CD4-positive, alpha-beta memory T cell (primary cell): Measurements from ENCODE around the gene PTPN2. TPM values are rescaled to one million over a fixed set of nuclear protein-coding genes. Genes with fewer than 3 reads are reported as not detected.

ENCODE experiments used
- CTCF ChIA-PET: fragments of 350-600 bp; sonication (Branson Sonifier 250); formaldehyde crosslinking; loops from one replicate; lab custom pipeline; 2021; ENCODE audit warnings: inconsistent platforms; ENCODE audit not compliant: partially characterized antibody; lab: Charles Lee
- POLR2A ChIA-PET: fragments of 350-600 bp; sonication (Branson Sonifier 250); formaldehyde crosslinking; loops from one replicate; lab custom pipeline; 2021; ENCODE audit not compliant: partially characterized antibody; lab: Charles Lee
- DNase-seq, 5 donors: peaks; one replicate each; pipeline versions ENCODE4 v3.0.0 to v3.0.0-alpha.2; 2020 to 2022; ENCODE audit warnings: mixed read lengths in 1 of 5
- H3K27ac ChIP-seq: one replicate; pipeline ENCODE4 v1.7.0; 2013; ENCODE audit warnings: low read depth, low read length
- H3K27me3 ChIP-seq: 2 replicates; pipeline ENCODE4 v1.7.0; 2013; ENCODE audit warnings: mild to moderate bottlenecking, low read length, moderate library complexity; ENCODE audit not compliant: insufficient read depth
- H3K36me3 ChIP-seq: 2 replicates; pipeline ENCODE4 v1.7.0; 2013; ENCODE audit warnings: mild to moderate bottlenecking, low read length, moderate library complexity; ENCODE audit not compliant: insufficient read depth
- H3K4me1 ChIP-seq: 2 replicates; pipeline ENCODE4 v1.7.0; 2013; ENCODE audit warnings: mild to moderate bottlenecking, low read length, moderate library complexity; ENCODE audit not compliant: insufficient read depth
- H3K4me3 ChIP-seq, 2 donors: one replicate each; pipeline ENCODE4 v1.7.0; 2013; ENCODE audit warnings: low read length in 2 of 2, mild to moderate bottlenecking in 1 of 2
- H3K9me3 ChIP-seq, 2 donors: one replicate each; pipeline ENCODE4 v1.7.0; 2013; ENCODE audit warnings: low read length in 2 of 2, control low read depth in 1 of 2; ENCODE audit not compliant: control insufficient read depth in 1 of 2
- H3K27ac Mint-ChIP-seq, 7 donors: one replicate each; pipeline ENCODE4 v1.8.0; 2020 to 2021; ENCODE audit warnings: mixed read lengths in 7 of 7, mild to moderate bottlenecking in 6 of 7, inconsistent platforms in 3 of 7, moderate library complexity in 3 of 7
- H3K27me3 Mint-ChIP-seq, 2 donors: one replicate each; pipeline ENCODE4 v1.8.0; 2020 to 2021; ENCODE audit warnings: mixed read lengths in 2 of 2
- H3K36me3 Mint-ChIP-seq, 2 donors: one replicate each; pipeline ENCODE4 v1.8.0; 2020 to 2021; ENCODE audit warnings: mixed read lengths in 2 of 2, inconsistent platforms in 1 of 2, mild to moderate bottlenecking in 1 of 2
- H3K4me1 Mint-ChIP-seq, 4 donors: one replicate each; pipeline ENCODE4 v1.8.0; 2020 to 2021; ENCODE audit warnings: mixed read lengths in 4 of 4, mild to moderate bottlenecking in 1 of 4
- H3K4me3 Mint-ChIP-seq, 8 donors: one replicate each; pipeline ENCODE4 v1.8.0; 2020 to 2021; ENCODE audit warnings: mixed read lengths in 8 of 8, mild to moderate bottlenecking in 7 of 8, moderate library complexity in 6 of 8, inconsistent platforms in 3 of 8
- H3K9me3 Mint-ChIP-seq, 8 donors: one replicate each; pipeline ENCODE4 v1.8.0; 2020 to 2021; ENCODE audit warnings: mixed read lengths in 8 of 8, mild to moderate bottlenecking in 5 of 8, inconsistent platforms in 3 of 8, moderate library complexity in 1 of 8
- intact Hi-C: fragments of 100-400 bp; cut with micrococcal nuclease; formaldehyde crosslinking; loops from one replicate; pipeline ENCODE4 v1.15.1; 2023
- polyA plus RNA-seq, 2 donors: library from polyadenylated mRNA; unstranded; fragments of 300-500 nt; fragmentation: Illumina TruSeq; gene quantifications; one replicate each; pipeline ENCODE4 v1.2.3, GENCODE V29; 2021
- total RNA-seq, 2 experiments: library from RNA; stranded (reverse); gene quantifications; one replicate each; pipeline ENCODE4 v1.2.3, GENCODE V29; 2021

PTPN2 gene
- total and polyA plus RNA-seq, 4 experiments from 2014 or later: 65.5 to 98.2 (median 74.6) TPM

- Mint-ChIP-seq H3K27ac (no peak overlapping the region), H3K36me3 (no peaks in the 10 kb centered on the region), H3K4me1 (peaks cover 0 to 11% (median 4%) of the 10 kb centered on the region in 4 donors), H3K4me3 (no peak overlapping the region), H3K9me3 (no peaks in the 10 kb centered on the region), H3K27me3 (no peaks in the 10 kb centered on the region)
- no peak for DNase-seq
- Histone ChIP-seq H3K36me3 (no peaks in the 10 kb centered on the region), H3K4me1 (peaks cover 5% of the 10 kb centered on the region), H3K27ac (no peak overlapping the region), H3K4me3 (no peak overlapping the region), H3K27me3 (no peaks in the 10 kb centered on the region), H3K9me3 (no peaks in the 10 kb centered on the region)
- intact Hi-C loops: no loop called here
- CTCF ChIA-PET: interaction anchor here (2.6 to 10.5 kb wide), 2 partner anchors 145 to 186 kb away, joined by 10 to 115 read pairs; no protein-coding TSS in a partner anchor
- POLR2A ChIA-PET: interaction anchor here (1.2 kb wide), 1 partner anchor 200 kb away, joined by 4 read pairs; no protein-coding TSS in a partner anchor
These were observed 135.4 kb downstream of the PTPN2 start for GRCh38 chr18:12748671-12749070.

DNA sequence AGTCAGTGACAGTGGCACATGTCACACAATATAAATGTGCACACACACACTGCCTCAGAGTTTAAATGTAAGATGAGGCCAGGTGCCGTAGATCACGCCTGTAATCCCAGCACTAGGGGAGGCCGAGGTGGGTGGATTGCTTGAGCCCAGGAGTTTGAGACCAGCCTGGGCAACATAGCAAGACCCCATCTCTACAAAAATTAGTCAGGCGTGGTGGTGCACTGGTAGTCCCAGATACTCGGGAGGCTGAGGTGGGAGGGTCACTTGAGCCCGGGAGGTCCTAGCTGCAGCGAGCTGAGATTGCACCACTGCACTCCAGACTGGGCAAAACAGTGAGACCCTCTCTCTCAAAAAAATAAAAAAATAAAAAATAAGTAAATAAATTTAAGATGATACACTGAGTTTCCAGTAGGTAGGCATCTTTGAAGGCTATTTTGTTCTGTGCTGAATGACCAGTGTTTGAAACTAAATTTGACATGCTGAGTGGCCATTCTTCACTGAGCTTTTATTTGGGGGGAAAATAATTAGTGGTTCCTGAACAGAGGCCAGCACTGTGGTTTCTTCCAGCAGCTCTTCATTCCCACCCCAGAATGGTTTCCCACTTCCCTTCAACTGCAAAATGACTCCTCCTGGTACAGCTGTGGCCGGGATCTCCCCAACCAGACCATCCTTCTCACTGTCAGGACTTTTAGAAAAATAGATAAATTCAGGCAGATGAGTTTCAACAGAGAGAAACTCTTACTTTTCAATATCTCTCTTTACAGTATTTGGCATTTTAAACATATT, 136.3 kb downstream of the PTPN2 start:
- no peaks in the 10 kb centered on the region for H3K27me3 Mint-ChIP-seq
- Histone ChIP-seq H3K36me3 (no peaks in the 10 kb centered on the region), H3K9me3 (no peaks in the 10 kb centered on the region), H3K27me3 (no peaks in the 10 kb centered on the region), H3K27ac (no peak overlapping the region), H3K4me1 (peaks cover 5% of the 10 kb centered on the region), H3K4me3 (no peak overlapping the region)
- H3K36me3 Mint-ChIP-seq: no peaks in the 10 kb centered on the region
- CTCF ChIA-PET: interaction anchor here (0.5 to 10.5 kb wide), 5 partner anchors 16 to 187 kb away, joined by 3 to 115 read pairs (median 6); partner anchors contain the start of gene PTPN2
- no peak for DNase-seq
- H3K4me3 Mint-ChIP-seq: no peak overlapping the region
- POLR2A ChIA-PET: no interaction called here
- no peak overlapping the region for H3K27ac Mint-ChIP-seq
- intact Hi-C loops: no loop called here
- peaks cover 0 to 11% (median 4%) of the 10 kb centered on the region in 4 donors for H3K4me1 Mint-ChIP-seq
- H3K9me3 Mint-ChIP-seq: no peaks in the 10 kb centered on the region

GRCh38 chr18:12745095-12745795, 138.8 kb downstream of the PTPN2 start:
- H3K27ac Mint-ChIP-seq: no peak overlapping the region
- Histone ChIP-seq H3K9me3 (no peaks in the 10 kb centered on the region), H3K4me1 (peaks cover 2% of the 10 kb centered on the region), H3K4me3 (no peak overlapping the region), H3K27me3 (no peaks in the 10 kb centered on the region), H3K36me3 (no peaks in the 10 kb centered on the region), H3K27ac (no peak overlapping the region)
- intact Hi-C loops: no loop called here
- peaks cover 0 to 6% (median 2%) of the 10 kb centered on the region in 4 donors for H3K4me1 Mint-ChIP-seq
- H3K27me3 Mint-ChIP-seq: no peaks in the 10 kb centered on the region
- no peaks in the 10 kb centered on the region for H3K9me3 Mint-ChIP-seq
- POLR2A ChIA-PET: interaction anchor here (1.2 kb wide), 1 partner anchor 139 kb away, joined by 3 read pairs; the partner anchor contains the start of gene PTPN2
- H3K36me3 Mint-ChIP-seq: no peaks in the 10 kb centered on the region
- no peak overlapping the region for H3K4me3 Mint-ChIP-seq
- DNase-seq: no peak
- CTCF ChIA-PET: interaction anchor here (0.7 to 10.5 kb wide), 10 partner anchors 15 to 413 kb away, joined by 3 to 115 read pairs (median 8); no protein-coding TSS in a partner anchor

GRCh38 chr18:12744103-12744502, 139.9 kb downstream of the PTPN2 start:
- Mint-ChIP-seq H3K4me1 (peaks cover 0 to 2% (median 0%) of the 10 kb centered on the region in 4 donors), H3K27me3 (no peaks in the 10 kb centered on the region), H3K4me3 (no peak overlapping the region), H3K9me3 (no peaks in the 10 kb centered on the region), H3K36me3 (no peaks in the 10 kb centered on the region), H3K27ac (no peak overlapping the region)
- no peak overlapping the region for H3K27ac ChIP-seq
- ChIA-PET CTCF (interaction anchor here (0.8 to 10.5 kb wide), 9 partner anchors 14 to 415 kb away, joined by 4 to 115 read pairs (median 11); no protein-coding TSS in a partner anchor), POLR2A (interaction anchor here (1.2 kb wide), 1 partner anchor 140 kb away, joined by 3 read pairs; the partner anchor contains the start of gene PTPN2)
- peak in 4 of 5 donors; percentile 33 to 43 (median 36) for DNase-seq
- H3K4me1 ChIP-seq: no peaks in the 10 kb centered on the region
- no peak overlapping the region for H3K4me3 ChIP-seq
- H3K27me3 ChIP-seq: no peaks in the 10 kb centered on the region
- no peaks in the 10 kb centered on the region for H3K9me3 ChIP-seq
- no peaks in the 10 kb centered on the region for H3K36me3 ChIP-seq
- intact Hi-C loops: loop anchor here (1.0 kb wide), 2 partner anchors 150 to 190 kb away; no protein-coding TSS in a partner anchor

DNA sequence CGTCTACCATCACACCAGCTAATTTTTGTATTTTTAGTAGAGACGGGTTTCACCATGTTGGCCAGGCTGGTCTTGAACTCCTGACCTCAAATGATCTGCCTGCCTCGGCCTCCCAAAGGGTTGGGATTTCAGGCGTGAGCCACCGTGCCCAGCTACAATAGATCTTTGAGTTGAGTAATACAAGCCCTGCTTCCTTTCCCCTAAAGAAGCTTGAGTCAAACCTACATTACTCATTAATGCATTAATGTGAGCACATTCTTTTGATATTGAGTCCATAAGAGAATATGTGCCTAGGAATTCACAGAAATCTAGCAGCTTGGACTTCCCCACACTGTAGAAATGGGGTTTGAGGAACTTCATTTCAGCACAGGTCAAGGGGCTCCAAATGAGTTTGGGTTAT, 141.6 kb downstream of the PTPN2 start:
- no peaks in the 10 kb centered on the region for H3K36me3 ChIP-seq
- no peaks in the 10 kb centered on the region for H3K27me3 ChIP-seq
- no peak overlapping the region for H3K27ac ChIP-seq
- no peak overlapping the region for H3K4me3 Mint-ChIP-seq
- CTCF ChIA-PET: interaction anchor here (1.1 to 10.5 kb wide), 5 partner anchors 12 to 193 kb away, joined by 3 to 115 read pairs (median 25); no protein-coding TSS in a partner anchor
- H3K9me3 ChIP-seq: no peaks in the 10 kb centered on the region
- peaks cover 0 to 2% (median 0%) of the 10 kb centered on the region in 4 donors for H3K4me1 Mint-ChIP-seq
- no peak for DNase-seq
- H3K4me1 ChIP-seq: no peaks in the 10 kb centered on the region
- H3K9me3 Mint-ChIP-seq: no peaks in the 10 kb centered on the region
- H3K27me3 Mint-ChIP-seq: no peaks in the 10 kb centered on the region
- H3K4me3 ChIP-seq: no peak overlapping the region
- intact Hi-C loops: no loop called here
- H3K27ac Mint-ChIP-seq: no peak overlapping the region
- POLR2A ChIA-PET: no interaction called here
- no peaks in the 10 kb centered on the region for H3K36me3 Mint-ChIP-seq

Other genes starting within 250 kb of the PTPN2 start
- gene SPIRE1, start 226.1 kb downstream of the PTPN2 start, total RNA-seq: 1 to 10 TPM; 1.7 to 1.8 TPM
- 1 to 10 TPM in 1 of 2 donors, not detected in 1; 3.0 TPM for gene SPIRE1, start 226.1 kb downstream of the PTPN2 start, polyA plus RNA-seq
- gene CEP76, start 181.5 kb downstream of the PTPN2 start, total RNA-seq: 10 to 100 TPM in 1 of 2 experiments, 1 to 10 TPM in 1; 9.9 to 13.1 TPM
- gene CEP76, start 181.5 kb downstream of the PTPN2 start, polyA plus RNA-seq: 1 to 10 TPM; 3.6 to 7.8 TPM
- gene PSMG2, start 181.2 kb downstream of the PTPN2 start, total RNA-seq: 10 to 100 TPM; 59.7 to 62.0 TPM
- 100 to 1,000 TPM; 119 to 139 TPM for gene PSMG2, start 181.2 kb downstream of the PTPN2 start, polyA plus RNA-seq
- gene SEH1L, start 63.8 kb upstream of the PTPN2 start, total RNA-seq: 10 to 100 TPM; 28.9 to 31.3 TPM
- gene SEH1L, start 63.8 kb upstream of the PTPN2 start, polyA plus RNA-seq: 10 to 100 TPM; 27.6 to 29.8 TPM
- 10 to 100 TPM; 42.5 to 45.5 TPM for gene CEP192, start 107.1 kb upstream of the PTPN2 start, total RNA-seq
- gene CEP192, start 107.1 kb upstream of the PTPN2 start, polyA plus RNA-seq: 1 to 10 TPM; 3.3 to 9.6 TPM